GM18520 (cell line): ENCODE results near the gene DOCK2.

Experiments
- ATAC-seq: cut with Tn5 transposase; IDR thresholded peaks from one replicate; pipeline ENCODE4 v1.9.1; 2021; ENCODE audit not compliant: unreplicated experiment

The DOCK2 gene

GRCh38 chr5:170109059-170110031 is 472.3 kb downstream of the DOCK2 start:
- ATAC-seq = no peak

GRCh38 chr5:170110403-170111087 is 473.5 kb downstream of the DOCK2 start:
- ATAC-seq = no peak

GRCh38 chr5:170111088-170111785 is 474.2 kb downstream of the DOCK2 start:
- no peak for ATAC-seq

GRCh38 chr5:170112876-170113521 is 475.9 kb downstream of the DOCK2 start:
- ATAC-seq = no peak

GRCh38 chr5:170113522-170113900 is 476.4 kb downstream of the DOCK2 start:
- no peak for ATAC-seq

GRCh38 chr5:170114271-170114670 is 477.2 kb downstream of the DOCK2 start:
- ATAC-seq = no peak

- no peak for ATAC-seq
Observed at GRCh38 chr5:170115925-170116324, 478.9 kb downstream of the DOCK2 start.

GRCh38 chr5:170117736-170118135 is 480.7 kb downstream of the DOCK2 start:
- ATAC-seq = no peak

GRCh38 chr5:170120576-170120975 is 483.5 kb downstream of the DOCK2 start:
- ATAC-seq = no peak

- no peak for ATAC-seq
Observed at GRCh38 chr5:170121321-170121720, 484.2 kb downstream of the DOCK2 start.

GRCh38 chr5:170126061-170126460 is 489.0 kb downstream of the DOCK2 start:
- no peak for ATAC-seq

- no peak for ATAC-seq
Observed at GRCh38 chr5:170126626-170127025, 489.6 kb downstream of the DOCK2 start.

GRCh38 chr5:170131235-170131634 is 494.2 kb downstream of the DOCK2 start:
- no peak for ATAC-seq

GRCh38 chr5:170132269-170132975 is 495.3 kb downstream of the DOCK2 start:
- ATAC-seq = no peak
